ENCODE measurements around the gene PTTG2.
"Not testable (repeated sequence)": the region's sequence is repeated elsewhere in the genome, so short reads cannot be mapped to it uniquely, and the experiment has no call there.

Gene PTTG2

DNA sequence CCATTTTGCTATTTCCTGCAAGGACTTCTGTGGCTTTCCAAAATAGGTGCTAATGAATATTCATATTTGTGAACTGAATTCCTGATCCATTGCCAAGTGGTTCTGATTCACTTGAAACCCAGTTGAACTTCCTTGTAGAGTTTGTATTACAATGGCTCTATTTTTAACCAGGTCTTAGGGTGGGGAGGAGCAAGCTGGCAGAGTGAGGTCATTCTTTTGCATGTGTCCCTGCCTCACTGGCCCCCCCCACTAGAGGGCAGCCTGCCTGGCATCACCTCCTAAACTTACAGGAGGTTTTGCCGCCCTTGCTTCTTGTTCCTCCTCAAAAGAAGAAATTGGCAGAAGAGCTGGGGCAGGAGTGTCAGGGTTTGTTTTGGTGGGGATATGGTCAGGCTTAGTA lies 10.5 kb downstream of the PTTG2 start:
- DNase-seq (ENCODE audit: low read depth): no peak
- TF ChIP-seq, protein P1, sequence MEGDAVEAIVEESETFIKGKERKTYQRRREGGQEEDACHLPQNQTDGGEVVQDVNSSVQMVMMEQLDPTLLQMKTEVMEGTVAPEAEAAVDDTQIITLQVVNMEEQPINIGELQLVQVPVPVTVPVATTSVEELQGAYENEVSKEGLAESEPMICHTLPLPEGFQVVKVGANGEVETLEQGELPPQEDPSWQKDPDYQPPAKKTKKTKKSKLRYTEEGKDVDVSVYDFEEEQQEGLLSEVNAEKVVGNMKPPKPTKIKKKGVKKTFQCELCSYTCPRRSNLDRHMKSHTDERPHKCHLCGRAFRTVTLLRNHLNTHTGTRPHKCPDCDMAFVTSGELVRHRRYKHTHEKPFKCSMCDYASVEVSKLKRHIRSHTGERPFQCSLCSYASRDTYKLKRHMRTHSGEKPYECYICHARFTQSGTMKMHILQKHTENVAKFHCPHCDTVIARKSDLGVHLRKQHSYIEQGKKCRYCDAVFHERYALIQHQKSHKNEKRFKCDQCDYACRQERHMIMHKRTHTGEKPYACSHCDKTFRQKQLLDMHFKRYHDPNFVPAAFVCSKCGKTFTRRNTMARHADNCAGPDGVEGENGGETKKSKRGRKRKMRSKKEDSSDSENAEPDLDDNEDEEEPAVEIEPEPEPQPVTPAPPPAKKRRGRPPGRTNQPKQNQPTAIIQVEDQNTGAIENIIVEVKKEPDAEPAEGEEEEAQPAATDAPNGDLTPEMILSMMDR (conservative IDR thresholded peaks at IDR 0.05; ENCODE audit: low read depth, low read length): peak; percentile 48
- H3K4me3 ChIP-seq (ENCODE audit: low read length): no peak overlapping the region

DNA sequence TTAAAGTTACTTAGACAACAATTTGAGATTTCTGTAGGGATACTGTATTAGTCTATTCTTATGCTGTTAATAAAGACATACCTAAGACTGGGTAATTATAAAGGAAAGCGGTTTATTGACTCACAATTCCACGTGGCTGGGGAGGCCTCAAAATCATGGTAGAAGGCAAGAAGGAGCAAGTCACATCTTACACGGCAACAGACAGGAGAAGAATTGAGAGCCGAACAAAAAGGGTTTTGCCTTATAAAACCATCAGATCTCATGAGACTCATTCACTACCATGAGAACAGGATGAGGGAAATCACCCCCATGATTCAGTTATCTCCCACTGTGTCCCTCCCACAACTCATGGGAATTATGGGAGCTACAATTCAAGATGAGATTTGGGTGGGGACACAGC lies 11.0 kb downstream of the PTTG2 start:
- no peak for DNase-seq (ENCODE audit: low read depth)

DNA sequence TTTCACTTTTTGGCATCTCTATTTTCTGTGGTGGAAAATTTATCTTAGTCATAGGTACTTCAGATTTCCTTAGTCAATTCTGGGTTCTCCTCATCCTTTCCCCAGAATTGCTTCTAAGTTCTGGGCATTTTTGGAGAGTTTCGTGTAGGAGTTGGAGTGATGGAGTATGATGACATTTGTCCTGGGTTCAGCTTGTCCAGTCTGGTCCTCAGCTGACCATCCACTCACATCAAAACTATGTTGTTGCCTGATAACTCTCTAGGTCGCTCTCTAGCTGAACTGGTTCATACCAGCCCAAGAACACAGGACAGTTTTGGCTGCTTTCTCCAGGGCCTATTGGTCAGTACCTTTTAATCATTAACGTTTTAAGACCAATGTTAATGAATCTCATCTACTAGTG lies 13.2 kb downstream of the PTTG2 start:
- TF ChIP-seq, protein P1 (conservative IDR thresholded peaks at IDR 0.05; ENCODE audit: low read depth, low read length): no peak
- no peak overlapping the region for H3K4me3 ChIP-seq (ENCODE audit: low read length)
- DNase-seq (ENCODE audit: low read depth): no peak

More for the DNA sequence above, 11.0 kb downstream of the PTTG2 start:
- H3K4me3 ChIP-seq (ENCODE audit: low read length): no peak overlapping the region
- TF ChIP-seq, protein P1 (conservative IDR thresholded peaks at IDR 0.05; ENCODE audit: low read depth, low read length): no peak

DNA sequence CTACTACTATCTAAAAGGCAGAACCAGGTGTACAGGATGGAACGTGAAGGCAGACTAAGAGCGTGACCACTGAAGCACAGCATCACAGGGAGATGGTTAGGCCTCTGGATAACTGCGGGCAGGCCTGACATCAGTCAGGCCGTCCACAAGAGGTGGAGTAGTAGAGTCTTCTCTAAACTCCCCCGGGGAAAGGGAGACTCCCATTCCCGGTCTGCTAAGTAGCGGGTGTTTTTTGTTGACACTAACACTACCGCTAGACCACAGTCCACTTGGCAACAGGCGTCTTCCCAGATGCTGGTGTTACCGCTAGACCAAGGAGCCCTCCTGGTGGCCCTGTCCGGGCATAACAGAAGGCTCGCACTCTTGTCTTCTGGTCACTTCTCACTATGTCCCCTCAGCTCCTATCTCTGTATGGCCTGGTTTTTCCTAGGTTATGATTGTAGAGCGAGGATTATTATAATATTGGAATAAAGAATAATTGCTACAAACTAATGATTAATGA lies 15.2 kb downstream of the PTTG2 start:
- H3K4me3 ChIP-seq (ENCODE audit: low read length); DNase-seq (ENCODE audit: low read depth): not testable (repeated sequence)

DNA sequence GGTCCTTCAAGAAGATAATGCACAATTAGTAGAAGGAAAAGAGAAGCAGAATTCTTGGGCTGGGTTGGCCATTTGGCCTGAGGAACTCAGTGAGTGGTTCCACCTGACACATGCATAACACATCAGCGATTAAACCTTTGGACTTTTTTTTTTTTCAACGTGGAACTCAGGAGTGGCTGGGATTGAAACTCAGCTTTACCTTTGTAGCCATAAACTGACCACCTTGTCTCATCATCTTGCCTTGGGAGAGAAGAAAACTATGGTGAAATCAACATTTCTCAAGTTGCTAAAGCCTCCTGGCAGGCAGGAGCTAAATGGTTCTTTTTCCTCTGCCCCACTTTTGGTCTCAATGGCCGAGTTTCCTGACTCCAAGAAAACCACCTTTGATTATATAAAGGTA lies 16.3 kb downstream of the PTTG2 start:
- no peak for DNase-seq (ENCODE audit: low read depth)
- H3K4me3 ChIP-seq (ENCODE audit: low read length): peak overlapping the region; percentile 59
- TF ChIP-seq, protein P1 (conservative IDR thresholded peaks at IDR 0.05; ENCODE audit: low read depth, low read length): no peak

DNA sequence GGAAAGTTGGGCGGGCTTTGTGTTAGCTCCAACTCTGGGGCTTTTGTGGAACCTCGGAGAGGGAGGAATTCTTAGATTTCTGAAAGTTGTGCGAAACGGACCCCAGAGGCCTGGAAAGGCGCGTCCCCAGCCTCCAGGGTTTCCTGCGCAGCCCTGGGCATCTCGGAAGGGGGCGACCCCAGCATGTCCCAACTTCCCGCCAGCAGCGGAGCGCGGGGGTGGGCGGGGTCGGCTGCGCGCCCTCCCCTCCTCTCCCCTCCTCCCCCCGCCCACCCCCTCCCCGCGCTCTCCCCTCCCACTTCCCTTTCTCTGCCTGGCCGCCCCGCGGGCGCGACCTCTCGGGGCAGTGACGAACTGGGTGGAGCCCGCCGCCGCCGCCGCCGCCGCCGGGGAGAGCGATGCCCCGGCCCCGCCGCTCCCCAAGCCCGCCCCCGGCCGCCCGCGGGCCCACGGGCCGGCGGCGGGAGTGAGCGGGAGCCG lies 16.8 kb downstream of the PTTG2 start:
- TF ChIP-seq, protein P1 (conservative IDR thresholded peaks at IDR 0.05; ENCODE audit: low read depth, low read length): no peak
- DNase-seq (ENCODE audit: low read depth): no peak
- peak overlapping the region; percentile 59 for H3K4me3 ChIP-seq (ENCODE audit: low read length)

DNA sequence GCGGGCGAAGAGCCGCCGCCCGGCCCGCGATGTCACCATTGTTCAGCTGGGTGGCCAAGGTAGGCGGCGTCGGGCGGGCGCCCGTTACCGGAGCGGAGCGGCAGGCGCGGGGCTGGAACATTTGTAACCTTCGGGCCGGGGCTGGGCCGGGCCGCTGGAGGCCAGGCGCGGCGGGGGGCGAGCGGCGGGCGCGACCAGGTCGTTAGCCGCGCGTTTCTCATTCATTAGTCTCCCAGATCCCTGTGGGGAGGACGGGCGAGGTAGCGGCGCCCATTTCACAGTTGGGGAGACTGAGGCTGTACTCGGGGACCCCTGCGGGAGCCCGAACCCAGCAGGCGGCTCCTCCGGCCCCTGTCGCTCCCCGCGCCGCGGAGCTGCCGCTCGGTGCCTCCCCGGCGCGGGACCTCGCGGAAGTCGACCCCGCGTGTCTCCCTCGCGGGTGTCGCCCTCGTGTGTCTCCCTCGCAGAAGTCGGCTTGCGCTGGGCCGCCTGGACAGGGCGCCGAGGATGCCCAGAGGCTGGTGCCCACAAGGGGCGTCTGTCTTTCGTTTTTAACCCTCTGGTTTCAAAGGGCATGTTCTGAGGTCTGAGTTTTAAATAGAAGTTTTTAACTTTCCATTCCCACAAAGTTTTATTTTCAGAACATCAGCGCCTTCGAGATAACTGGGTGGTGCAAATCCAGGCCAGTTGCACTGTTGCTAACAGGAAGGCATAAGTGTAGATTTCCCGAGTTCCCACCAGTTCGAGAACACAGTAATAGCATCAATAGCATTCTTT lies 17.5 kb downstream of the PTTG2 start:
- peak overlapping the region; percentile 54 for H3K4me3 ChIP-seq (ENCODE audit: low read length)
- TF ChIP-seq, protein P1 (conservative IDR thresholded peaks at IDR 0.05; ENCODE audit: low read depth, low read length): peak; percentile 58
- no peak for DNase-seq (ENCODE audit: low read depth)
